ENCODE measurements around the gene AHCY. TPM values are rescaled to one million over a fixed set of nuclear protein-coding genes. Genes with fewer than 3 reads are reported as not detected.

The AHCY gene
- total RNA-seq, 4 donors from 2014 or later: 99.0 to 146 (median 137) TPM

DNA sequence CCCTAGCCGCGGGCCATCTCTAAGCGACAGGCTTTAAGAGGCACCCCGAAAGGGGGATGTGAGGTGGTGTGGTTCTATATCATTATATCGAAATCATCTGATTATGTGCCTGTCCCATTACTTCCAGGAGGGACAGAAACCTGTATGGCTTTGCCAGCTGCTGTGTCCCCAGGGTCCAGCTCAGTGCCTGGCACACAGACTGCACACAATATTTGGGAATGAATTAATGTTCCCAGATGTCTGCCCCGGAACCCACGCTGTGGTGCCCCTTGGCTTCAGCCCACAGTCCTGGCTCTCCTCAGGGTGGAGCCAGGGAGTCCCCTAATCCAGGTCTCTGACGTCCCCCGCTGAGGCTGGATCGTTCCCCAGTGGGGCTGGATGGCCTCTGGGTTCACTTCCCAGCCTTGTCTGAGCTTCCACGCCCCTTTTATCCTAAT lies 8.9 kb upstream of the AHCY start:
- Histone ChIP-seq H3K27ac (no peak overlapping the region), H3K4me3 (peak overlapping the region in 3 of 4 donors; percentile 4 to 54 (median 27)), H3K36me3 (no peaks in the 10 kb centered on the region), H3K9me3 (no peaks in the 10 kb centered on the region), H3K27me3 (peaks cover 0 to 14% (median 0%) of the 10 kb centered on the region in 4 donors), H3K4me1 (peaks cover 16 to 40% (median 18%) of the 10 kb centered on the region in 3 donors)
- intact Hi-C loops (cut with DNase I): loop anchor here (10.0 kb wide), 1 partner anchor 173 kb away; no protein-coding TSS in a partner anchor
- WGBS, 2 donors: 4 to 11% methylated on average over 3 to 6 of the region's 11 CpGs
- DNase-seq: no peak
- TF ChIP-seq, protein P1, sequence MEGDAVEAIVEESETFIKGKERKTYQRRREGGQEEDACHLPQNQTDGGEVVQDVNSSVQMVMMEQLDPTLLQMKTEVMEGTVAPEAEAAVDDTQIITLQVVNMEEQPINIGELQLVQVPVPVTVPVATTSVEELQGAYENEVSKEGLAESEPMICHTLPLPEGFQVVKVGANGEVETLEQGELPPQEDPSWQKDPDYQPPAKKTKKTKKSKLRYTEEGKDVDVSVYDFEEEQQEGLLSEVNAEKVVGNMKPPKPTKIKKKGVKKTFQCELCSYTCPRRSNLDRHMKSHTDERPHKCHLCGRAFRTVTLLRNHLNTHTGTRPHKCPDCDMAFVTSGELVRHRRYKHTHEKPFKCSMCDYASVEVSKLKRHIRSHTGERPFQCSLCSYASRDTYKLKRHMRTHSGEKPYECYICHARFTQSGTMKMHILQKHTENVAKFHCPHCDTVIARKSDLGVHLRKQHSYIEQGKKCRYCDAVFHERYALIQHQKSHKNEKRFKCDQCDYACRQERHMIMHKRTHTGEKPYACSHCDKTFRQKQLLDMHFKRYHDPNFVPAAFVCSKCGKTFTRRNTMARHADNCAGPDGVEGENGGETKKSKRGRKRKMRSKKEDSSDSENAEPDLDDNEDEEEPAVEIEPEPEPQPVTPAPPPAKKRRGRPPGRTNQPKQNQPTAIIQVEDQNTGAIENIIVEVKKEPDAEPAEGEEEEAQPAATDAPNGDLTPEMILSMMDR (IDR thresholded peaks at IDR 0.05): no peak

- Histone ChIP-seq H3K27ac (no peak overlapping the region), H3K9me3 (no peaks in the 10 kb centered on the region), H3K36me3 (no peaks in the 10 kb centered on the region), H3K4me3 (peak overlapping the region in 3 of 4 donors; percentile 4 to 54 (median 27)), H3K4me1 (peaks cover 16 to 43% (median 18%) of the 10 kb centered on the region in 3 donors), H3K27me3 (peaks cover 0 to 14% (median 0%) of the 10 kb centered on the region in 4 donors)
- TF ChIP-seq, protein P1 (IDR thresholded peaks at IDR 0.05): no peak
- TF ChIP-seq POLR2A (IDR thresholded peaks at IDR 0.05): no peak
- no peak for DNase-seq
- intact Hi-C loops (cut with DNase I): loop anchor here (10.0 kb wide), 1 partner anchor 173 kb away; no protein-coding TSS in a partner anchor
- WGBS, 2 donors: 9 to 17% methylated on average over 18 to 22 of the region's 45 CpGs
Measured at GRCh38 chr20:34311118-34312023, 8.2 kb upstream of the AHCY start.

GRCh38 chr20:34310481-34311117 lies 7.4 kb upstream of the AHCY start:
- TF ChIP-seq POLR2A (IDR thresholded peaks at IDR 0.05): no peak
- TF ChIP-seq, protein P1 (IDR thresholded peaks at IDR 0.05): no peak
- intact Hi-C loops (cut with DNase I): loop anchor here (10.0 kb wide), 1 partner anchor 174 kb away; no protein-coding TSS in a partner anchor
- H3K4me1 ChIP-seq: peaks cover 17 to 45% (median 18%) of the 10 kb centered on the region in 3 donors
- no peaks in the 10 kb centered on the region for H3K9me3 ChIP-seq
- H3K27me3 ChIP-seq: peaks cover 0 to 14% (median 0%) of the 10 kb centered on the region in 4 donors
- no peak overlapping the region for H3K27ac ChIP-seq
- 80 to 81% methylated on average over 18 to 19 of the region's 19 CpGs for WGBS, 2 donors
- no peaks in the 10 kb centered on the region for H3K36me3 ChIP-seq
- no peak overlapping the region for H3K4me3 ChIP-seq
- DNase-seq: no peak

GRCh38 chr20:34309691-34310090 lies 6.5 kb upstream of the AHCY start:
- no peak overlapping the region for H3K27ac ChIP-seq
- TF ChIP-seq, protein P1 (IDR thresholded peaks at IDR 0.05): no peak
- TF ChIP-seq POLR2A (IDR thresholded peaks at IDR 0.05): no peak
- peaks cover 0 to 14% (median 0%) of the 10 kb centered on the region in 4 donors for H3K27me3 ChIP-seq
- no peak for DNase-seq
- 94 to 96% methylated on average over 3 of the region's 3 CpGs for WGBS, 2 donors
- peaks cover 18 to 45% (median 21%) of the 10 kb centered on the region in 3 donors for H3K4me1 ChIP-seq
- no peaks in the 10 kb centered on the region for H3K36me3 ChIP-seq
- H3K9me3 ChIP-seq: no peaks in the 10 kb centered on the region
- intact Hi-C loops (cut with DNase I): loop anchor here (10.0 kb wide), 1 partner anchor 175 kb away; no protein-coding TSS in a partner anchor
- no peak overlapping the region for H3K4me3 ChIP-seq
